Measurements from ENCODE around the gene NNMT. TPM values are rescaled to one million over a fixed set of nuclear protein-coding genes. Genes with fewer than 3 reads are reported as not detected.

The NNMT gene
- total RNA-seq, 1 experiment from 2014 or later: not detected

DNA sequence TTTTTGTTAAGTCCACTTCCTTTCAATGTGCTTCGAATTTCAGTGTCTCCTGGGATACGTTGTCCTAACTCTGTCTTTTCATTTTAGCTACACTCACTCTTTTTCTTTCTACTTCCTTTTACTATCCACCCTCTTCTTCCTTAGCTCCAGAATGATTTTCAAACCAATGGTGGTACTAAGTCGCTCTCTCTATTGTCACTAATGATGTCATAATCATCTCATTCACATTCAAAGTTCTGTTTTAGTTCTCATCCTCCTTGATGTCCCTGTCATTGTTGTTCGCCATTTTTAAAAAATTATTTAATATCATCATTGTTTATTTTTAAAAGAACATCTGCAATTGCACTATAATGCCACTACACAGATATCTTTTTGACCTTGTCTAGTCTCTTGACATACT lies 47.3 kb downstream of the NNMT start:
- TF ChIP-seq, protein P1, sequence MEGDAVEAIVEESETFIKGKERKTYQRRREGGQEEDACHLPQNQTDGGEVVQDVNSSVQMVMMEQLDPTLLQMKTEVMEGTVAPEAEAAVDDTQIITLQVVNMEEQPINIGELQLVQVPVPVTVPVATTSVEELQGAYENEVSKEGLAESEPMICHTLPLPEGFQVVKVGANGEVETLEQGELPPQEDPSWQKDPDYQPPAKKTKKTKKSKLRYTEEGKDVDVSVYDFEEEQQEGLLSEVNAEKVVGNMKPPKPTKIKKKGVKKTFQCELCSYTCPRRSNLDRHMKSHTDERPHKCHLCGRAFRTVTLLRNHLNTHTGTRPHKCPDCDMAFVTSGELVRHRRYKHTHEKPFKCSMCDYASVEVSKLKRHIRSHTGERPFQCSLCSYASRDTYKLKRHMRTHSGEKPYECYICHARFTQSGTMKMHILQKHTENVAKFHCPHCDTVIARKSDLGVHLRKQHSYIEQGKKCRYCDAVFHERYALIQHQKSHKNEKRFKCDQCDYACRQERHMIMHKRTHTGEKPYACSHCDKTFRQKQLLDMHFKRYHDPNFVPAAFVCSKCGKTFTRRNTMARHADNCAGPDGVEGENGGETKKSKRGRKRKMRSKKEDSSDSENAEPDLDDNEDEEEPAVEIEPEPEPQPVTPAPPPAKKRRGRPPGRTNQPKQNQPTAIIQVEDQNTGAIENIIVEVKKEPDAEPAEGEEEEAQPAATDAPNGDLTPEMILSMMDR (conservative IDR thresholded peaks at IDR 0.05): no peak

More for the DNA sequence above, 47.3 kb downstream of the NNMT start:
- no peak overlapping the region for H3K27ac Mint-ChIP-seq
- peaks cover 4% of the 10 kb centered on the region; the same call in 1 of the 2 replicates for H3K4me1 ChIP-seq (ENCODE audit: insufficient read depth, low read length)
- H2BK15ac ChIP-seq (ENCODE audit: low read depth, low read length): no peak overlapping the region
- H3K23me2 ChIP-seq (ENCODE audit: insufficient read length, low read depth, low read length, poor library complexity, severe bottlenecking): no peaks in the 10 kb centered on the region
- H2BK120ac ChIP-seq (ENCODE audit: low read depth, low read length, poor library complexity, severe bottlenecking): no peak overlapping the region
- no peak overlapping the region for H3K27ac ChIP-seq (ENCODE audit: insufficient read length, low read depth, low read length)
- WGBS (ENCODE audit: extremely low coverage, insufficient read length, low lambda C conversion rate): no CpG with 5 or more reads among the region's 4 CpGs
- peaks cover 5% of the 10 kb centered on the region in 2 experiments; a peak in 3 of 4 replicates for H3K4me1 Mint-ChIP-seq
- no peak overlapping the region for H3T11ph ChIP-seq (ENCODE audit: low read length)
- no peak overlapping the region for H3K4me3 Mint-ChIP-seq
- no peak overlapping the region for H4K5ac ChIP-seq (ENCODE audit: insufficient read length, low read depth, low read length)
- no peaks in the 10 kb centered on the region for H3K79me2 ChIP-seq (ENCODE audit: insufficient read depth, low read length)
- peaks cover 3 to 17% (median 4%) of the 10 kb centered on the region in 3 experiments; a peak in 6 of 7 replicates for H3K36me3 Mint-ChIP-seq (ENCODE audit: insufficient read depth in 1 of 3, low read depth in 3 of 3)
- no peak overlapping the region for H3K23ac ChIP-seq (ENCODE audit: insufficient read length, low read depth, low read length)
- H3K9ac ChIP-seq (ENCODE audit: extremely low read depth, insufficient read length, low read length): no peak overlapping the region
- H2BK20ac ChIP-seq (ENCODE audit: low read depth, low read length, poor library complexity, severe bottlenecking): no peak overlapping the region
- no peak overlapping the region for H2BK12ac ChIP-seq (ENCODE audit: insufficient read length, low read depth, low read length)
- no peaks in the 10 kb centered on the region for H4K20me1 ChIP-seq (ENCODE audit: control insufficient read depth, insufficient read depth, insufficient read length)
- no peak overlapping the region for H3K18ac ChIP-seq (ENCODE audit: insufficient read length, low read depth, low read length)
- no peaks in the 10 kb centered on the region for H3K9me3 ChIP-seq (ENCODE audit: control insufficient read depth, low read depth, low read length)
- H2BK5ac ChIP-seq (ENCODE audit: insufficient read length, low read length): no peak overlapping the region
- H3K14ac ChIP-seq (ENCODE audit: insufficient read depth, low read length): no peak overlapping the region
- H3K56ac ChIP-seq (ENCODE audit: insufficient read length, low read depth, low read length): no peak overlapping the region
- no peaks in the 10 kb centered on the region for H3K27me3 ChIP-seq (ENCODE audit: insufficient read depth, low read length)
- H3K27me3 Mint-ChIP-seq (ENCODE audit: low read depth): peaks cover 4% of the 10 kb centered on the region; the same call in 1 of the 2 replicates
- H3K9me3 Mint-ChIP-seq: peaks cover 17 to 19% of the 10 kb centered on the region in 2 experiments
- no peak overlapping the region for H4K91ac ChIP-seq (ENCODE audit: insufficient read length, low read depth, low read length)
- no peak overlapping the region for H2AFZ ChIP-seq (ENCODE audit: low read length)
- DNase-seq: no peak
- no peak overlapping the region for H2AK5ac ChIP-seq (ENCODE audit: insufficient read length, low read length)
- H4K8ac ChIP-seq (replicated peaks; ENCODE audit: insufficient read length, low read depth, low read length): no peak overlapping the region
- H3K4me2 ChIP-seq (ENCODE audit: insufficient read depth, insufficient read length, low read length): no peak overlapping the region
- H3K4ac ChIP-seq (ENCODE audit: low read depth, low read length): no peak overlapping the region
- H3K79me1 ChIP-seq (ENCODE audit: insufficient read depth, low read depth, low read length, poor library complexity, severe bottlenecking): no peaks in the 10 kb centered on the region
